Cardiac fibroblast (primary cell): ENCODE data around the gene ANO2.

Experiments used
- DNase-seq, 2 donors: peaks; one replicate each; pipeline versions ENCODE4 v3.0.0 to v3.0.0-alpha.2; 2010; ENCODE audit warnings: low read depth in 2 of 2
- H3K4me3 ChIP-seq, 2 donors: replicated peaks in 1 of 2; 1 replicate in 1 of 2; 2 replicates in 1 of 2; pipeline ENCODE4 v1.5.1; 2011; ENCODE audit warnings: low read depth in 2 of 2, low read length in 2 of 2, mild to moderate bottlenecking in 2 of 2, moderate library complexity in 1 of 2
- CTCF ChIP-seq: IDR thresholded peaks from one replicate; pipeline ENCODE4 v1.5.1; 2011; ENCODE audit warnings: low read depth, mild to moderate bottlenecking, low read length, inconsistent platforms

Gene ANO2

GRCh38 chr12:5768581-5769196 lies 176.4 kb downstream of the ANO2 start:
- no peak for DNase-seq
- TF ChIP-seq CTCF: no peak
- H3K4me3 ChIP-seq: no peak overlapping the region

- no peak for TF ChIP-seq CTCF
- DNase-seq: no peak
- H3K4me3 ChIP-seq: no peak overlapping the region
Measured at GRCh38 chr12:5768171-5768570, 176.9 kb downstream of the ANO2 start.

- no peak for DNase-seq
- no peak overlapping the region for H3K4me3 ChIP-seq
- no peak for TF ChIP-seq CTCF
Measured at GRCh38 chr12:5758347-5758746, 186.7 kb downstream of the ANO2 start.

GRCh38 chr12:5756338-5756842 lies 188.7 kb downstream of the ANO2 start:
- H3K4me3 ChIP-seq: no peak overlapping the region
- TF ChIP-seq CTCF: no peak
- DNase-seq: no peak

- no peak for DNase-seq
- TF ChIP-seq CTCF: no peak
Measured at GRCh38 chr12:5748027-5748426, 197.0 kb downstream of the ANO2 start.

GRCh38 chr12:5746917-5747316 lies 198.1 kb downstream of the ANO2 start:
- TF ChIP-seq CTCF: no peak
- no peak for DNase-seq

More at GRCh38 chr12:5748027-5748426, 197.0 kb downstream of the ANO2 start:
- H3K4me3 ChIP-seq: no peak overlapping the region

More at GRCh38 chr12:5746917-5747316, 198.1 kb downstream of the ANO2 start:
- H3K4me3 ChIP-seq: no peak overlapping the region
